ENCODE data around the gene DRC7. TPM values are rescaled to one million over a fixed set of nuclear protein-coding genes. Genes with fewer than 3 reads are reported as not detected.
"Not testable (repeated sequence)": the region's sequence is repeated elsewhere in the genome, so short reads cannot be mapped to it uniquely, and the experiment has no call there.

DRC7 gene
- total RNA-seq, 2 experiments from 2014 or later, result not detected

GRCh38 chr16:57724531-57724930 is 29.9 kb downstream of the DRC7 start:
- DNase-seq, result no peak

GRCh38 chr16:57725151-57725550 is 30.5 kb downstream of the DRC7 start:
- CTCF ChIA-PET, result interaction anchor here (2.5 kb wide), 1 partner anchor 149 kb away, joined by 6 read pairs; no protein-coding TSS in a partner anchor
- no peak overlapping the region for H3K4me3 Mint-ChIP-seq
- DNase-seq, result no peak
- no peak for ATAC-seq
- H3K36me3 Mint-ChIP-seq, result no peaks in the 10 kb centered on the region
- no peaks in the 10 kb centered on the region for H3K9me3 Mint-ChIP-seq (ENCODE audit: low read depth)
- no peak overlapping the region for H3K27ac Mint-ChIP-seq
- H3K4me1 Mint-ChIP-seq, result peaks cover 4% of the 10 kb centered on the region
- H3K27me3 Mint-ChIP-seq, result no peaks in the 10 kb centered on the region

More at GRCh38 chr16:57724531-57724930, 29.9 kb downstream of the DRC7 start:
- ATAC-seq, result no peak
- CTCF ChIA-PET, result interaction anchor here (2.5 kb wide), 1 partner anchor 149 kb away, joined by 6 read pairs; no protein-coding TSS in a partner anchor
- no peaks in the 10 kb centered on the region for H3K36me3 Mint-ChIP-seq
- no peaks in the 10 kb centered on the region for H3K27me3 Mint-ChIP-seq
- H3K9me3 Mint-ChIP-seq (ENCODE audit: low read depth), result no peaks in the 10 kb centered on the region
- H3K4me1 Mint-ChIP-seq, result peaks cover 4% of the 10 kb centered on the region
- no peak overlapping the region for H3K4me3 Mint-ChIP-seq
- no peak overlapping the region for H3K27ac Mint-ChIP-seq

GRCh38 chr16:57725554-57725953 is 30.9 kb downstream of the DRC7 start:
- H3K4me1 Mint-ChIP-seq, result peaks cover 2% of the 10 kb centered on the region
- ATAC-seq (no peak), DNase-seq (no peak)
- no peak overlapping the region for H3K27ac Mint-ChIP-seq
- CTCF ChIA-PET, result interaction anchor here (1.3 to 2.5 kb wide), 2 partner anchors 77 to 150 kb away, joined by 6 read pairs; no protein-coding TSS in a partner anchor
- H3K4me3 Mint-ChIP-seq, result no peak overlapping the region
- no peaks in the 10 kb centered on the region for H3K9me3 Mint-ChIP-seq (ENCODE audit: low read depth)
- no peaks in the 10 kb centered on the region for H3K27me3 Mint-ChIP-seq
- H3K36me3 Mint-ChIP-seq, result no peaks in the 10 kb centered on the region

GRCh38 chr16:57725976-57726375 is 31.4 kb downstream of the DRC7 start:
- Mint-ChIP-seq H3K27ac (no peak overlapping the region), H3K27me3 (no peaks in the 10 kb centered on the region), H3K4me3 (no peak overlapping the region), H3K9me3 (ENCODE audit: low read depth) (no peaks in the 10 kb centered on the region), H3K36me3 (no peaks in the 10 kb centered on the region), H3K4me1 (peaks cover 2% of the 10 kb centered on the region)
- DNase-seq (no peak), ATAC-seq (no peak)
- CTCF ChIA-PET, result interaction anchor here (1.3 to 2.5 kb wide), 2 partner anchors 77 to 150 kb away, joined by 6 read pairs; no protein-coding TSS in a partner anchor

- Mint-ChIP-seq H3K36me3 (no peaks in the 10 kb centered on the region), H3K4me3 (no peak overlapping the region), H3K27ac (no peak overlapping the region), H3K4me1 (peaks cover 2% of the 10 kb centered on the region), H3K27me3 (no peaks in the 10 kb centered on the region), H3K9me3 (ENCODE audit: low read depth) (no peaks in the 10 kb centered on the region)
- DNase-seq (no peak), ATAC-seq (no peak)
- CTCF ChIA-PET, result interaction anchor here (1.0 to 2.5 kb wide), 4 partner anchors 77 to 150 kb away, joined by 3 to 6 read pairs (median 4); no protein-coding TSS in a partner anchor
These were observed 31.9 kb downstream of the DRC7 start for GRCh38 chr16:57726433-57726947.

GRCh38 chr16:57727610-57728009 is 33.0 kb downstream of the DRC7 start:
- Mint-ChIP-seq H3K4me1 (peaks cover 2% of the 10 kb centered on the region), H3K4me3 (no peak overlapping the region), H3K9me3 (ENCODE audit: low read depth) (peaks cover 2% of the 10 kb centered on the region), H3K27ac (no peak overlapping the region), H3K27me3 (no peaks in the 10 kb centered on the region), H3K36me3 (peaks cover 2% of the 10 kb centered on the region)
- CTCF ChIA-PET, result interaction anchor here (1.0 to 1.4 kb wide), 2 partner anchors 136 to 151 kb away, joined by 3 read pairs; no protein-coding TSS in a partner anchor
- ATAC-seq (no peak), DNase-seq (no peak)

- H3K27me3 Mint-ChIP-seq, result no peaks in the 10 kb centered on the region
- H3K36me3 Mint-ChIP-seq, result peaks cover 10% of the 10 kb centered on the region
- H3K27ac Mint-ChIP-seq, result no peak overlapping the region
- DNase-seq (no peak), ATAC-seq (no peak)
- no peak overlapping the region for H3K4me3 Mint-ChIP-seq
- H3K9me3 Mint-ChIP-seq (ENCODE audit: low read depth), result peaks cover 10% of the 10 kb centered on the region
- H3K4me1 Mint-ChIP-seq, result peaks cover 5% of the 10 kb centered on the region
- CTCF ChIA-PET, result no interaction called here
These were observed 34.0 kb downstream of the DRC7 start for GRCh38 chr16:57728336-57729181.

GRCh38 chr16:57729182-57729484 is 34.5 kb downstream of the DRC7 start:
- ATAC-seq (no peak), DNase-seq (no peak)
- CTCF ChIA-PET, result no interaction called here
- H3K9me3 Mint-ChIP-seq (ENCODE audit: low read depth), result peaks cover 10% of the 10 kb centered on the region
- H3K27ac Mint-ChIP-seq, result no peak overlapping the region
- peaks cover 12% of the 10 kb centered on the region for H3K36me3 Mint-ChIP-seq
- no peak overlapping the region for H3K4me3 Mint-ChIP-seq
- H3K4me1 Mint-ChIP-seq, result peaks cover 10% of the 10 kb centered on the region
- H3K27me3 Mint-ChIP-seq, result no peaks in the 10 kb centered on the region

- ATAC-seq, CTCF ChIA-PET, H3K27me3 Mint-ChIP-seq, H3K27ac Mint-ChIP-seq, H3K4me3 Mint-ChIP-seq, DNase-seq: not testable (repeated sequence)
- H3K9me3 Mint-ChIP-seq (ENCODE audit: low read depth), result peaks cover 10% of the 10 kb centered on the region
- H3K36me3 Mint-ChIP-seq, result peaks cover 12% of the 10 kb centered on the region
- peaks cover 14% of the 10 kb centered on the region for H3K4me1 Mint-ChIP-seq
These were observed 35.2 kb downstream of the DRC7 start for GRCh38 chr16:57729852-57730251.

- no peaks in the 10 kb centered on the region for H3K27me3 Mint-ChIP-seq
- CTCF ChIA-PET, result interaction anchor here (0.8 to 1.0 kb wide), 2 partner anchors 48 to 140 kb away, joined by 3 read pairs; no protein-coding TSS in a partner anchor
- H3K4me1 Mint-ChIP-seq, result peaks cover 15% of the 10 kb centered on the region
- H3K4me3 Mint-ChIP-seq, result no peak overlapping the region
- no peak overlapping the region for H3K27ac Mint-ChIP-seq
- H3K36me3 Mint-ChIP-seq, result peaks cover 12% of the 10 kb centered on the region
- DNase-seq, result no peak
- H3K9me3 Mint-ChIP-seq (ENCODE audit: low read depth), result peaks cover 10% of the 10 kb centered on the region
- no peak for ATAC-seq
These were observed 36.4 kb downstream of the DRC7 start for GRCh38 chr16:57730771-57731730.

GRCh38 chr16:57732037-57732436 is 37.4 kb downstream of the DRC7 start:
- ATAC-seq (no peak), DNase-seq (no peak)
- Mint-ChIP-seq H3K9me3 (ENCODE audit: low read depth) (peaks cover 10% of the 10 kb centered on the region), H3K27me3 (no peaks in the 10 kb centered on the region), H3K4me3 (no peak overlapping the region), H3K4me1 (peaks cover 25% of the 10 kb centered on the region), H3K36me3 (peaks cover 12% of the 10 kb centered on the region), H3K27ac (no peak overlapping the region)
- CTCF ChIA-PET, result interaction anchor here (0.6 to 1.0 kb wide), 2 partner anchors 15 to 49 kb away, joined by 3 read pairs; no protein-coding TSS in a partner anchor

GRCh38 chr16:57732714-57733113 is 38.1 kb downstream of the DRC7 start:
- peaks cover 32% of the 10 kb centered on the region for H3K4me1 Mint-ChIP-seq
- peak overlapping the region; percentile 23 for H3K4me3 Mint-ChIP-seq
- CTCF ChIA-PET, result no interaction called here
- DNase-seq, result no peak
- H3K27me3 Mint-ChIP-seq, result no peaks in the 10 kb centered on the region
- H3K9me3 Mint-ChIP-seq (ENCODE audit: low read depth), result peaks cover 10% of the 10 kb centered on the region
- ATAC-seq, result no peak
- no peak overlapping the region for H3K27ac Mint-ChIP-seq
- H3K36me3 Mint-ChIP-seq, result peaks cover 12% of the 10 kb centered on the region

Measured in activated CD8-positive, alpha-beta memory T cell treated with anti-CD3 and anti-CD28 coated beads, Interleukin-2, amount 10 ng/mL, durations not matched to agents 7 days and 5 days (primary cell).